Lung (tissue), 12 donors: ENCODE measurements around the gene AKAP13. TPM values are rescaled to one million over a fixed set of nuclear protein-coding genes. Genes with fewer than 3 reads are reported as not detected.

ENCODE experiments used
- ATAC-seq: fragments of 200-7000 bp; cut with Tn5 transposase; one replicate; pipeline ENCODE4 v1.9.1; 2020; ENCODE audit warnings: moderate number of reproducible peaks; ENCODE audit not compliant: insufficient read depth, low FRiP score
- DNase-seq, 3 donors: peaks; one replicate each; pipeline ENCODE4 v3.0.0-alpha.2; 2013 to 2017
- H3K27ac ChIP-seq, 2 donors: one replicate each; pipeline ENCODE4 v1.5.1; 2013; ENCODE audit warnings: mild to moderate bottlenecking in 2 of 2, moderate library complexity in 2 of 2, control low read depth in 1 of 2, inconsistent platforms in 1 of 2, low read depth in 1 of 2, low read length in 1 of 2
- H3K27me3 ChIP-seq, 3 donors: one replicate each; pipeline ENCODE4 v1.5.1; 2013; ENCODE audit warnings: low read length in 2 of 3; ENCODE audit not compliant: control insufficient read depth in 3 of 3, insufficient read depth in 3 of 3
- H3K36me3 ChIP-seq, 4 donors: one replicate each; pipeline ENCODE4 v1.5.1; 2013; ENCODE audit warnings: low read length in 4 of 4, mild to moderate bottlenecking in 1 of 4, moderate library complexity in 1 of 4; ENCODE audit not compliant: control insufficient read depth in 4 of 4, insufficient read depth in 4 of 4
- H3K4me1 ChIP-seq, 5 donors: one replicate each; pipeline ENCODE4 v1.5.1; 2013; ENCODE audit warnings: low read length in 5 of 5, mild to moderate bottlenecking in 2 of 5, moderate library complexity in 1 of 5; ENCODE audit not compliant: control insufficient read depth in 5 of 5, insufficient read depth in 5 of 5
- H3K4me3 ChIP-seq: one replicate; pipeline ENCODE4 v1.5.1; 2013; ENCODE audit warnings: mild to moderate bottlenecking, control low read depth, moderate library complexity
- H3K9ac ChIP-seq, 2 donors: one replicate each; pipeline ENCODE4 v1.5.1; 2013; ENCODE audit warnings: low read length in 2 of 2, control low read depth in 1 of 2; ENCODE audit not compliant: insufficient read depth in 1 of 2
- H3K9me3 ChIP-seq, 4 donors: one replicate each; pipeline ENCODE4 v1.5.1; 2013; ENCODE audit warnings: low read length in 3 of 4, mild to moderate bottlenecking in 1 of 4, moderate library complexity in 1 of 4; ENCODE audit not compliant: control insufficient read depth in 4 of 4, insufficient read depth in 3 of 4
- CTCF ChIP-seq: IDR thresholded peaks from 2 replicates; pipeline ENCODE4 v1.5.1; 2012; ENCODE audit warnings: mild to moderate bottlenecking; ENCODE audit errors: control extremely low read depth, extremely low read depth
- WGBS, 2 donors: extraction: QIAGEN DNeasy Blood & Tissue Kit; methylation state at CpG; one replicate each; pipeline ENCODE4 v1.1.7; 2013; 5-methylcytosine and 5-hydroxymethylcytosine counted together
- polyA plus RNA-seq, 2 donors: library from polyadenylated mRNA; stranded (reverse); fragments of 200-250 nt; gene quantifications; one replicate each; pipeline ENCODE4 v1.2.1, GENCODE V29; 2013
- total RNA-seq, 2 donors: library from RNA; depleted of rRNA in 1 of 2; stranded (reverse); fragments of >200 nt in 1 of 2; gene quantifications; one replicate each; pipeline ENCODE4 v1.2.1, GENCODE V29; 2014 to 2021
- donor health status: control.
- donor health status: control.
- donor health status: Bipolar disorder and iron deficiency.
- donor health status: healthy.
- donor health status: DM: yes; HTN: yes; CAD: no.

AKAP13 gene
- total and polyA plus RNA-seq, 4 donors: 102 to 1,115 (median 259) TPM

GRCh38 chr15:85717212-85717611 lies 336.8 kb downstream of the AKAP13 start:
- DNase-seq (no peak), ATAC-seq (no peak)
- TF ChIP-seq CTCF: no peak
- H3K9me3 ChIP-seq: no peaks in the 10 kb centered on the region
- H3K36me3 ChIP-seq: peaks cover 38 to 56% (median 46%) of the 10 kb centered on the region in 4 donors
- peak overlapping the region in 1 of 2 donors; percentile 82 for H3K27ac ChIP-seq
- H3K27me3 ChIP-seq: no peaks in the 10 kb centered on the region
- H3K9ac ChIP-seq: no peak overlapping the region
- no peak overlapping the region for H3K4me3 ChIP-seq
- H3K4me1 ChIP-seq: peaks cover 0 to 23% (median 0%) of the 10 kb centered on the region in 5 donors
- 96 to 97% methylated on average over 2 of the region's 2 CpGs for WGBS, 2 donors

- H3K9me3 ChIP-seq: no peaks in the 10 kb centered on the region
- TF ChIP-seq CTCF: no peak
- DNase-seq (no peak), ATAC-seq (no peak)
- no peak overlapping the region for H3K9ac ChIP-seq
- no peaks in the 10 kb centered on the region for H3K27me3 ChIP-seq
- H3K27ac ChIP-seq: peak overlapping the region in 1 of 2 donors; percentile 28
- no peak overlapping the region for H3K4me3 ChIP-seq
- peaks cover 0 to 24% (median 0%) of the 10 kb centered on the region in 5 donors for H3K4me1 ChIP-seq
- 87 to 91% methylated on average over 12 of the region's 12 CpGs for WGBS, 2 donors
- peaks cover 38 to 58% (median 47%) of the 10 kb centered on the region in 4 donors for H3K36me3 ChIP-seq
These were observed 338.0 kb downstream of the AKAP13 start for GRCh38 chr15:85718271-85718971.

- WGBS, 2 donors: 100% methylated on average over 4 of the region's 4 CpGs
- H3K9ac ChIP-seq: no peak overlapping the region
- H3K4me3 ChIP-seq: no peak overlapping the region
- no peak for DNase-seq
- peak overlapping the region in 1 of 2 donors; percentile 28 for H3K27ac ChIP-seq
- ATAC-seq: no peak
- peaks cover 0 to 26% (median 0%) of the 10 kb centered on the region in 5 donors for H3K4me1 ChIP-seq
- TF ChIP-seq CTCF: no peak
- peaks cover 39 to 60% (median 48%) of the 10 kb centered on the region in 4 donors for H3K36me3 ChIP-seq
- no peaks in the 10 kb centered on the region for H3K9me3 ChIP-seq
- H3K27me3 ChIP-seq: no peaks in the 10 kb centered on the region
These were observed 338.6 kb downstream of the AKAP13 start for GRCh38 chr15:85718981-85719380.
